DOHH2 (cell line): ENCODE data around the gene DIP2C.

Experiments
- EZH2phosphoT487 ChIP-seq: fragments of 200-600 bp; sonication (generic); IDR thresholded peaks from 2 replicates; pipeline ENCODE4 v1.6.1; 2017; ENCODE audit warnings: borderline replicate concordance, mild to moderate bottlenecking, antibody characterized with exemption, low read length, moderate library complexity, mixed read lengths
- TF ChIP-seq, protein P1 (sequence below): fragments of 200-600 bp; sonication (generic); IDR thresholded peaks from one replicate; pipeline ENCODE4 v1.5.1; 2014; ENCODE audit warnings: antibody characterized with exemption, mild to moderate bottlenecking, low read depth, low read length; ENCODE audit not compliant: poor library complexity, severe bottlenecking

DNA sequence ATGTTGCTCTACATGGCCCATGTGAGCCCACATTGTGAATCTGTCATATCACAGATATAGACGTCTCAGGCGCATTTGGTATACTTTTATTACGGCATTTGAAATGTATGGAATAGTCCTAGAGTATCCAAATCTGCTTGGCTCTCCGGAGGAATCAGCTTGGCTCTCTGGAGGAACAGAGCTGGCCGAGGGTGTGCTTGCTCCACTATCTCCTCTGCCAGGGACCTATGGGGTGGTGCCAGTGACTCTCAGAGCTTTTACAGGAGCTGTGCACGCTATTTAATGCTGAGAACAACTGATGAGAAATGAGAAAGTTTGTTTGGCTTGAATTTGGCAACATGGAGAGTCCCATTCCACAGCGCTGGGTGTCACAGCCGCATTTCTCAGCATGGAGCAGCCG lies 410.2 kb downstream of the DIP2C start:
- TF ChIP-seq, protein P1, sequence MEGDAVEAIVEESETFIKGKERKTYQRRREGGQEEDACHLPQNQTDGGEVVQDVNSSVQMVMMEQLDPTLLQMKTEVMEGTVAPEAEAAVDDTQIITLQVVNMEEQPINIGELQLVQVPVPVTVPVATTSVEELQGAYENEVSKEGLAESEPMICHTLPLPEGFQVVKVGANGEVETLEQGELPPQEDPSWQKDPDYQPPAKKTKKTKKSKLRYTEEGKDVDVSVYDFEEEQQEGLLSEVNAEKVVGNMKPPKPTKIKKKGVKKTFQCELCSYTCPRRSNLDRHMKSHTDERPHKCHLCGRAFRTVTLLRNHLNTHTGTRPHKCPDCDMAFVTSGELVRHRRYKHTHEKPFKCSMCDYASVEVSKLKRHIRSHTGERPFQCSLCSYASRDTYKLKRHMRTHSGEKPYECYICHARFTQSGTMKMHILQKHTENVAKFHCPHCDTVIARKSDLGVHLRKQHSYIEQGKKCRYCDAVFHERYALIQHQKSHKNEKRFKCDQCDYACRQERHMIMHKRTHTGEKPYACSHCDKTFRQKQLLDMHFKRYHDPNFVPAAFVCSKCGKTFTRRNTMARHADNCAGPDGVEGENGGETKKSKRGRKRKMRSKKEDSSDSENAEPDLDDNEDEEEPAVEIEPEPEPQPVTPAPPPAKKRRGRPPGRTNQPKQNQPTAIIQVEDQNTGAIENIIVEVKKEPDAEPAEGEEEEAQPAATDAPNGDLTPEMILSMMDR, result no peak
- TF ChIP-seq EZH2phosphoT487, result no peak
